Endometrial microvascular endothelial cells (primary cell): Measurements from ENCODE around the gene CD96. TPM values are rescaled to one million over a fixed set of nuclear protein-coding genes. Genes with fewer than 3 reads are reported as not detected.
"Not testable (repeated sequence)": the region's sequence is repeated elsewhere in the genome, so short reads cannot be mapped to it uniquely, and the experiment has no call there.

Experiments
- in situ Hi-C: cut with HindIII; loops from 2 replicates; pipeline ENCODE4 v1.10.0; 2017; ENCODE audit warnings: low sequenced_read_pairs, low pct_unique_long_range_greater_than_20kb; ENCODE audit errors: inconsistent ontology term
- total RNA-seq: library from RNA; depleted of rRNA; stranded (reverse); fragments of >200 nt; gene quantifications from one replicate; pipeline ENCODE4 v1.2.3, GENCODE V29; 2015; ENCODE audit errors: inconsistent ontology term

The CD96 gene
- total RNA-seq, 1 donor from 2014 or later, result not detected

DNA sequence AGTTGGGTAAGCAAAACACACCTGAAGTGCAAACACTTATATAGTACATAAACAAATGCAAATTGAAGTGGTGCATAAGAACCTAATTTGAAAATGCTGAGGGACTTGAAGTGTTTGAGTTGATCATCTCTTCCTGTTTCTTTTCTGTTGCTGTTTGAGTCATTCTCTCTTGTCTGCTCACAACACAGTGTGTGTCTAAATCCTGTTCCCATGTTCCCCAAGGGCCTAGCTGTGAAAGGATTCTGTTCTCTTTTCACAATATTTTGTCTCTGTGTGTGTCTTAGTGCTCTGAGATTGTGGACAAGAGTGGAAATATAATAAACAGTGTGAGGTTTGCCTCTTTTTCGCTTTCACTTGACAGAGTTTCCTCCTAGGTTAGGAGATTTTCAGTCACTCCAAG, 6.1 kb downstream of the CD96 start:
- in situ Hi-C loops, result no loop called here

DNA sequence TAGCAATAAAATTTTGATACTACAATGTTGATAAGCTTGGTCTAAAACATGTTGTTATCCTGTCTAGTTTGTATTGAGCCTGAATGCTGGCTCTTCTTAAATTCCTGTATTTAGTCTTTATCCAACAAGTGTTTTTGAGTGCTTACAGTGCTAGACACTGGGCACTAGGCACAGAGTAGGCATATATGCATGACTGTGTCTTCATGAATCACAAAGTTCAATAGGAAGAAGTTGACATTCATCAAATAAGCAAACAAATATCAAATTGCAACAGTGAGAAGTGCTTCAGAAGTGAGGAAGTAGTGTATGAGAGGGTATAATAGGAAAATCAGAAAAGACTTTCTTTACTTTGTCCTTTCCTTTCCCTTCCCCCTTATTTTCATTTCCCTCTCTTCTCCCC, 6.8 kb downstream of the CD96 start:
- in situ Hi-C loops, result no loop called here

DNA sequence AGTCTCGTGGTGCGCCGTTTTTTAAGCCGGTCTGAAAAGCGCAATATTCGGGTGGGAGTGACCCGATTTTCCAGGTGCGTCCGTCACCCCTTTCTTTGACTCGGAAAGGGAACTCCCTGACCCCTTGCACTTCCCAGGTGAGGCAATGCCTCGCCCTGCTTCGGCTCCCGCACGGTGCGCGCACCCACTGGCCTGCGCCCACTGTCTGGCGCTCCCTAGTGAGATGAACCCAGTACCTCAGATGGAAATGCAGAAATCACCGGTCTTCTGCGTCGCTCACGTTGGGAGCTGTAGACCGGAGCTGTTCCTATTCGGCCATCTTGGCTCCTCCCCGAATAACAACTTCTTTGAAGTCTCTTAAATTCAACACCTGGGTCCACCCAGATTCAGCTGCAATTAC, 19.9 kb downstream of the CD96 start:
- in situ Hi-C loops, result not testable (repeated sequence)

DNA sequence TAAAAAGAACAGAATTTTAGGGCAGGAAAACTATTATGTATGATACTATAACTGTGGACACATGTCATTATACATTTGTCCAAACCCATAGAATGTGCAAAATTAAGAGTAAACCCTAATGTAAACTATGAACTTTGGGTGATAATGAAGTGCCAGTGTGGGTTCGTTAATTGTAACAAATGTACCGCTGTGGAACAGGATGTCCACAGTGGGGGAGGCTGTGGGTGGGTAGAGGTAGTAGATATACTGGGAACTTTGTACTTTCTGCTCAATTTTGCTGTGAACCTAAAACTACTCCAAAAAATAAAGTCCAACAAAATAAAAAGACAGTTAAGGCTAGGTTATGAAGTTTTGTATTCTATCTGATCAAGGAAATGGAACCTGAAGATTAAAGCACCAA, 24.8 kb downstream of the CD96 start:
- in situ Hi-C loops, result no loop called here

DNA sequence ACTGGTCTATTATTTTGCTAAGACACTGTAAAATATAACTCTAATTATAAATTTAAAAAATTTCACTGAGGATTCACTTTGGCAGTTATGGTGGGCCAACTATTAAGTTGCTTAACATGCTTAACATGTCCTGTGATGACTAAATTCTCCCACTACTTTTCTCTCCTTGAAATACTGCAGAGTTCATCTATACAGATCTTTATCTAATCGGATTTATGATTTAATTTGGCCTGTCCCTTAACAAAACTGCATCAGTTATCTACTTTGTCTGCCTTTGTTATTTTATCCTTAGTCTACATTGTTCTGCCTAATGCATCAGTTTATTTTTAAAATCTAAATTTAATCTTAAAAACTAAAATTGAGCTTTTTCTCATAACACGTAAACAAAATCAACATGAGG, 26.4 kb downstream of the CD96 start:
- in situ Hi-C loops, result no loop called here

DNA sequence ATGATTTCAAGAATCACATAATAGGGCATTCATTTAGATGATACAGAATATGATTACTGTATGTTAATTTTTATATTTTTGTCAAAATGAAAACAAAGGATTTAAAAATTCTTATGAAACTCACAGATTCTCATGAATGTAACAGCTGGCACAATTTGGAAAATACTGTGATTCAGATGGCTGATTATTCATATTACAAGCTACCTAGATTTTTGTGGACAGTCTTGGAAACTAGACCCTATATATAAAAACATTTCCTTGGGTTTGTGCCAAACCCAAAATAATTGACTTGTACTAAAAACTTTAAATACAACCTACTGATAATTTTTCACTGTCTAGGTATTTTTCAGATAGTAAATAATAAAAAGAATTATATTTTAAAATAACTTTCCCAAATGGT, 26.9 kb downstream of the CD96 start:
- in situ Hi-C loops, result no loop called here

DNA sequence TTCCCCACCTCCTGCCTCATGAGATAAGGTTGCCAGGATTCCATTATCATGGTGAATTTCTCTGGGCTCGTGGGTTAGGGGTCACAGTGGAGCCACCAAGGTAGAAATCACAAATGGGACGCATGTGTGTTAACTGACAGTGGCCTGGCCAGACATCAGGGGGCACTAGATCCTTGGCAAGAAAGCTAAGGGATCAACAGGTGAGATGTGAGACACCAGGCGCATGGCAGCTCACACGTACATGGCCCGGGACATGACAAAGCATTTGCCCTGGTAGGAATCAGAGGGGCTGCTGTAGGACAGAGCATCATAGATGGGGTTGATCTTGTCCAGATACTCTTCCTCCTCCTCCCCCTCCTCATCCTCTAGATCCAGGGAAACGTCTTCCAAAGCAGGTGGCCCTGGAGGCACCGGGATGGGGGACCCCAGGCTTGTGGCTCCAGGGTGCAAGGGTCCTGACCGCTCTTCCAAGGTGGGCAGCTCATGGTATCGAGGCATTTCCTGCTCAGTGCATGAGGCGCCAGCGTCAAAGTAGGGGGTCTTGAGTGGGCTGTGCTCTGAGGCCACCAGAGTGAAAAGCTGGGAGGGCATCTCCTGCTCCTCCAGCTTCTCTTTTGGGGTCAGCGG, 28.5 kb downstream of the CD96 start:
- in situ Hi-C loops, result no loop called here

DNA sequence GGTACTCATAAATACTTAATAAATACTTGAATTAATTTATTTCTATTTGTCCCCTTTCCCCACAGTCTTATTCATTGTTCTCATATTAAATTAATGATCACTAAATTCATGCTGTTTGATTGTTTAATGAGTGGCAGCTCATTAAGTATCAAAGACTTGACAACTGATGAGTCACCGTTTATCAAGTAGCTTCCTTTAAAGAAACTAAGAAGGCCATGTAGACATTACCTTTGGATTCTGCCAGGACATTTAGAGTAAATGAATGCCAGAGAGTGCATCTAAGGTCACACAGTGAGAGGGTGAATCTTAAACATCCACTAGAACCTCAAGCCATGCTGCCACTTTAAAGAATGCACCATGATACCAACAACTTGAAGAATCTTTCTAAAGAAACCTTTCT, 29.3 kb downstream of the CD96 start:
- in situ Hi-C loops, result no loop called here

DNA sequence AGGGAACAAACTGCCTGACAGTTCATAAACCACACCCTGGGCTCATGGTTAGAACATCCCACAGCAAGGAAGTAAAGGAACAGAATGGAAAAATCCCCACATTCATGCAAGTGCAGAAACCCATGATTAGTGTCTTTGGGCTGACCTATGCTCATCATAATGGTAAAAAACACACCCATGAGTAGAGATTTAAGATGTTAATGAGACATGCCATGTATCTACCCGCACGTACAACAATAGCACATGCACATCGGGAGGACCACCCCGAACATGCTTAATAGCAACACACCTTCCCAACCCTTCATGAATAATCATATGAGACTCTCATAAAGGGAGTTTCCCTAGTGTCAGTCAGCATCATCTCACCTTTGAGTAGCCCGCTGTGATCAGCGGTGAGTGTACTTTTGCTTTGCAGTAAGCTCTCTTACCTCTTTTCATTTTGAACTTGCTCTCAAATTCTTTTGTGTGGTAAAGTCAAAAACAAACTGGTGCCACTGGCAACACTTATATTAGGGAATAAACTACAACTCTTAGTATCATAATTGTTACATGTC, 30.0 kb downstream of the CD96 start:
- in situ Hi-C loops, result no loop called here

DNA sequence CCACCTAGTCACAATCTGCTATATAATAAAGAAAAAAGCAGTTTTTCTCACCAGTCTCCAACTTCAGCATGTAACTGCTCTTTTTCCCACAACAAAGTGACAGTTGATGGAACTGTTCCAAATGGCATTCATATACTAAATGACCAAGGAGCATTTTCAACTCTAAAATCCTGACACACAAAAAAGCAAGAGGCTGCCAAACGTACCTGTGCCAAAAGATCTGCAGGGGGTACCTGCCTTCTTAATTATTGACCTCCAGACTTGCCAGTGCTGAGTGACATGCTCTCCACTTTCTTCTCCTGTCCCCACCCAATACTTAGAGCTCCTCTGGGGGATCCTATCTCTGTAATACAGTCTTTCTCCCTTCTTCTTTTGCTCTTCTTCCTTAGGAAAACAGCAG, 35.1 kb downstream of the CD96 start:
- in situ Hi-C loops, result no loop called here

DNA sequence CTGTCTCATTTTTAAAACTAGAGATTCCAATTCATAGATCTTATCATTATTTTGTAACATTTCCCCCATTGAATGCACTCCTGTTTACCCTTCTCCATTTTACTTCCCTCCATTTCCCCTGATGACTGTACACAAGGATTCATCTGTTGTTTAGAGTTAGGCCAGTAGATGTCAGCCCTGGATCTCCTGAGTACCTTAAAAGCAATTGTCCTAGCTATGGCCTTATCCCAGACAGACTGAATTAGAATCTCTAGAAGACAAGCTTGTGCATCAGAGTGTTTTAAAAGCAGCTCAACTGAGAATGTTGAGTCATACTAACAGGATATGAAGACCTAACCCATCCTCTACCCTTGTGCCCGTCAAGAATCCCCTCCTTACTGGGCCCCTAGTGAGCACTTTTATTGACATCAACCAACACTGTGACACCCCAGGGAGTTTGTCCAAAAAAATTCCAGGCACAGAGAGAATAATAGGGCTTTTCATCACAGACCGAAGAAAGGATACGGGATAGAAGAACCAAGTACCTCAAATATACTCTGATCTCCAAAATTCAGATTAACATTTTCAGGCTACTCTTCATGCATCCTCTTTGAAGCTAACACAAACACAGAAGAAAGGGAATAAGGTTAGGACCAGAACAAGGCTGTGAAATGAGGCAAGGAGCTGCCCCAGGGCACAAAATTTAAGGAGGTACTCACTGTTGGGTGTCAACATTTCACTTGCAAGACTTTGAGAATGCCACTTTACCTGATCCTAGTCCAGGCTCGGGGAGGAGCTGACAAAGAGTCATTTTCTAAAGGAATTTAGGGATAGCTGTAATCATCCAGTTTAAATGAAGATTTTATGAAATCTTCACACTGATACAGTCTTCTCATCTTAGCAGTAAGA, 36.0 kb downstream of the CD96 start:
- in situ Hi-C loops, result no loop called here

DNA sequence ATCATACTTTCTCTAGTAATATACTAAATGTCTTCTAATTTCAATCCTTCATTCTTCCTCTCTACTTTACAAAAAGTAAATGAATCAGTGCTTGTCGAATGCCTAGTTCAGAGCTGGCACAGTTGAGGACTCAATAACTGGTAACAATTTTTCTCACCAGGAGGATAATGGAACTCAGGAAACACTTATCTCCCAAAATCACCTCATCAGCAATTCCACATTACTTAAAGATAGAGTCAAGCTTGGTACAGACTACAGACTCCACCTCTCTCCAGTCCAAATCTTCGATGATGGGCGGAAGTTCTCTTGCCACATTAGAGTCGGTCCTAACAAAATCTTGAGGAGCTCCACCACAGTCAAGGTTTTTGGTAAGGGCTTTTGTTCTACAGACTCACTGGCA, 36.9 kb downstream of the CD96 start:
- in situ Hi-C loops, result no loop called here

DNA sequence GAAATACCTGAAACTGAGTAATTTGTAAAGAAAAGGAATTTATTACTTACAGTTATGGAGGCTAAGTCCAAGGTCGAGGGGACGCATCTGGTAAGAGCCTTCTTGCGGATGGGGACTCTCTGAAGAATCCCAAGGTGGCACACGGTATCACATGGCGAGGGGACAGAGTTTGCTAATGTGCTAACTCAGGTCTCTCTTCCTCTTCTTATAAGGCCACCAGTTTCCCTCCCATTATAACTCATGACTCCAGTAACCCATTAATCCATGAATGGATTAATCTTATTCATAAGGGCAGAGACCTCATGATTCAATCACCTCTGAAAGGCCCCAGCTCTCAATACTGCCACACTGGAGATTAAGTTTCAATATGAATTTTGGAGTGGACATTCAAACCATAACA, 37.5 kb downstream of the CD96 start:
- in situ Hi-C loops, result no loop called here

DNA sequence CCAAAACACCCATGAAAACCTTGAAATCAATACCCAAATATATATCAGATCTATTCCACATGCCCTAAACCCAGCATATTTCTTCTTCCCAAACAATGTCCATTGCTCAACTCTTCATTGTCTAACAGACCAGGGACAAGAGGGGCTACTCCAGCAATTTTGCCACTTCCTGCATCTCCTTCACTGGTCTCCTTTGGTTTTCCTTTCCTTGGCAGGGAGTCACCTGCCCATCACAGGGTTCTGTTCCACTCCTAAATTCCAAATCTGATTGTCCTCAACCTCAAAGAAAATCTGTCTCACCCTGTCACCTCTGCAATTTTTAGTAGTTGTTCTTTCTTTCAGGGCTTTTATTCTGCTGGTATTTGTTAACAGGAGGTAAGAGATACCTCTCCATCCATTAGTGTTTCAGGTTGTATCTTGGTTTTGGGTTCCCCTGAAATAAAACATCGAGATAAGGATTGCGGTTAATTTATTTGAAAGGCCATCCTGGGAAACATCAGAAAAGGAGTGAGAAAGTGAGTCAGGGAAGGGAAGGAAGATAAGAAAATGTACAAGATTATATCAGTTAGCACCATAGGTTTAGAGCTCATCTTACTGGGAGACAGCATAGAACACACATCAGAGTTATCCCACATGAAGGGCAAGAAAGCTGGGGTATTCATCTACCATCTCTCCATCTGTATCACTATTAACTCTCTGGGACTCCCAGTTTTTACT, 39.6 kb downstream of the CD96 start:
- in situ Hi-C loops, result no loop called here

DNA sequence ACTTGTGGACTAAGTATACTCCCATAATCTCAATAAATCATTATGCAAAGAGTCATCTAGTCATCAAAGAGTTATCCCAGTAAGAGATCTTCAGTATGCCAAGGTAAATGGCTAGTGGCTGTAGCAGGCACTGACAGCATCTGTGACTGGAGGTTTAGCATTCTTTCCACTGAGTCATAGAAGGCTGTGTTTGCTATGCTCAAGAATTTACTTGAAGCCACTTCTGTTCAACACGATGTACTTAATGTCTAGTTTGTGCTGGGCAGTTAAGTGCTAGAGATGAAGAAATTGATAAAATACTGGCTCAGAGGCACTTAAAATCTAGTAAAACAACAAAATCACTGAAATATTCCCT, 40.1 kb downstream of the CD96 start:
- in situ Hi-C loops, result no loop called here

DNA sequence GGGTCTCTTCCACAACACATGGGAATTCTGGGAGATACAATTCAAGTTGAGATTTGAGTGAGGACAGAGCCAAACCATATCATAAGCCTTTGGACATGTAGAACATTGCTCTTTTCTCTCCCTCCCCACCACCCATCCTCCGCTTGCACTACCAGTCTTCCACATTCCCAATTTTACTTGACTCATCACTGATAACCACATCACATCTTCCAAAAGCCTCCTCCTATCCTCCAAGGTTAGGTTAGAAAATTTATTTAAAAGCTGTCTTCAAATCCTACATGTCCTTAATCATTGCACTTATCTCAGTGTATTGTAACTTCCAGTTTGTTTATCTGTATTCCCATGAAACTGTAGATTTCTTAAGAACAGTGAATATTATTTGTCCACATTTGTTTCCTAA, 42.7 kb downstream of the CD96 start:
- in situ Hi-C loops, result no loop called here

DNA sequence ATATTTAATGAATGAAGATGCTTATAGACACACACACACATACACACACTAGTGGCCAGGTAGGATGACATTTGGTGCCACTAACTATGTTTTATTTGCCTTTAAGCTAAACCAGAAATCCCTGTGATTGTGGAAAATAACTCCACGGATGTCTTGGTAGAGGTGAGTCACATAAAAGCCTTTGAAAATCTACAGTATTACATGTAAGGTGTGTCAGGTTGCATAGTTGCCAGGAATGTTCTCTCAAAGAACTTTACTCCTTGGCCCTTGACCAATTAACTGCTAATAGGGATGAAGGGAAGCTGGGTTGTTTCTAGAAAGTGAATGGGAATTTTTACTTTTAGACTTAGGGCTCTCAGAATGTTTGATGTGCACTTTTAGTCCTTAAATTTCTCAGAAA, 43.2 kb downstream of the CD96 start:
- in situ Hi-C loops, result no loop called here

DNA sequence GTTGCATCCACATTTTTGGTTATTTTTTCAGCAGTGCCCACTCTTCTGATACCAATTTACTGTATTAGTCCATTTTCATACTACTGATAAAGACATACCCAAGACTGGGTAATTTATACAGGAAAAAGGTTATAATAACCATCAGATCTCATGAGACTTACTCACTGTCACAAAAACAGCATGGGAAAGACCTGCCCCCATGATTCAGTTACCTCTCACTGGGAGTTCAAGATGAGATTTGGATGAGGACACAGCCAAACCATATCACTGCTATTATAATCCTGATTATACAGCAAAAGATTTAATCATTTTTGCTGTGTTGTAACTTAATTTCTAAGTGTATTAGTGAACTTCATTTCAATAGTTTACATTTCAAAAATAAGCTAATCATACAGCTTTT, 46.5 kb downstream of the CD96 start:
- in situ Hi-C loops, result no loop called here

DNA sequence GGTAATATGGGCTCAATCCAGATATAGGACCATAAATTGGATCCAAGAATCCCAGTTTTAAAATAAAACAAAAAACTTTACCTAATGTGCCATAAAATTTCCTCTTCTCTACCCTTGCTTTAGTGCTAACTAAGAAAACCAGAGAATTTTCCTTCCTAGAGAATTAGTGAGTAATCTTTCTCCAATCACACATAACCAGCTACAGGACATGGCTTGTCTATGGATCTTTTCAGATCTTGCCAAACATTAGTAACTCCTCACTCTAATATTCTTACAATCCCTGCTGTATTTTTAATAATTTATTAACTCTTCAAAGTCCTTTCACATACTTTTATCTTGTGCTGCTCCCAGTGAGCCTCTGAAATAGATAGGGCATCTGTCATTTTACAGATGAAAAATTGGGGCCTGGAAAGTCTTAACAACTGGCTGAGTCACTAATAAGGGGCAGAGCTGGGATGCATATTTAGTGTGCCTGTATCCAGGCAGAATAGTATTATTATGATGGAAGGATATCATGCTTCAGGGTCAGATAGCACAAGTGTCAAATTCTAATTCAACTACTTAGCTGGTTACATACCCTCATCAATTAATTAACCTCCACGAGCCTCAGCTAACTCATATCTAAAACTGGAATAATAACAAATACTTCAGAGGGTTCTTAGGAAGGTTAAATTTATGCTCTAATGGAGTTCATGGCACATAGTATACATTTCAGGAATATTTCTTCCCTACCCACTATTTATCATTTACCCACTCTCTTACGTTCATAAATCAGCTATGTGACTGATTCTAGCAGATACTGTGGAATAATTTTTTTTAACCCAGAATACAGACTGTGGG, 47.5 kb downstream of the CD96 start:
- in situ Hi-C loops, result no loop called here
